GM19467 (cell line): ENCODE data around the gene ATXN7L1.

Experiments
- ATAC-seq: cut with Tn5 transposase; IDR thresholded peaks from one replicate; pipeline ENCODE4 v1.9.1; 2021; ENCODE audit warnings: mild to moderate bottlenecking, moderate library complexity; ENCODE audit not compliant: unreplicated experiment

The ATXN7L1 gene

GRCh38 chr7:105756367-105756766, 120.0 kb downstream of the ATXN7L1 start:
- ATAC-seq: no peak

GRCh38 chr7:105752671-105753275, 123.6 kb downstream of the ATXN7L1 start:
- ATAC-seq: no peak

DNA sequence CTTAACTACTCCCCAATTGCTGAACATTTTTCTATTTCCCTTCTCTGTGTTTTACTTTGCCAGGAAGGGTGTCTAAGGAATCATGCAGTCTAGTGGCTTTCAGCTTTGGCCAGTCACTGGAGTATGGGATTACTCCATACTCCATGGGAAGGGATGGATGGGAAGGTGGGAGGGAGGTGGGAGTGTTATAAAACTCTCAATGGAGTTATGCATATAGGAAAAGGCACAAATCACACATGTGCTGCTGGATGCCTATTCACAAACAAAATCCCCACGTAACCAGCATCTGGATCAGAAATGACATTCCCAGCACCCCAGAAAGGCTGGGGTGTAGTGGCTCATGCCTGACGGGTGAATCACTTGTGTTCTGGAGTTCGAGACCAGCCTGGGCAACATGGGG, 125.3 kb downstream of the ATXN7L1 start:
- ATAC-seq: no peak

DNA sequence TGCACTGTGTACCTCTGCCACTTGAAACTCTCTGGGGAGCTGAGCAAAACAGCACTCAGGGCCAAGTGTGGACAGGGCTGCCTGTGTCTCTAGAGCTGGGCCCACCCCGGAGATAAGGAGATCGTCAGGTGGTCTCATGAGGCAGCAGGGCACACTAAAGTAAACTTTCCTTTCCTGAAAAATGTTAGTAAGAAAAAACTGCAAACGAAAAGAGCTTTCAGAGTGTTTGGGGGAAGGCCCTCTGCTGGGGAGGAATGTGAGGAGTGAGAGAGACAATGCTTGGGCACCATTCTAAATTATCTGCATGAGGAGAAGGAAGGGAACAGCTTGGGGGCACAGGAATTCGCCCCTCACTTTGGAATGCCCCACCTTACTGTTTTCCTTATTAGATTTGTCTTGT, 127.7 kb downstream of the ATXN7L1 start:
- ATAC-seq: no peak

GRCh38 chr7:105745681-105746330, 130.6 kb downstream of the ATXN7L1 start:
- ATAC-seq: no peak

GRCh38 chr7:105744258-105744657, 132.1 kb downstream of the ATXN7L1 start:
- ATAC-seq: no peak

GRCh38 chr7:105743351-105744090, 132.9 kb downstream of the ATXN7L1 start:
- no peak for ATAC-seq

DNA sequence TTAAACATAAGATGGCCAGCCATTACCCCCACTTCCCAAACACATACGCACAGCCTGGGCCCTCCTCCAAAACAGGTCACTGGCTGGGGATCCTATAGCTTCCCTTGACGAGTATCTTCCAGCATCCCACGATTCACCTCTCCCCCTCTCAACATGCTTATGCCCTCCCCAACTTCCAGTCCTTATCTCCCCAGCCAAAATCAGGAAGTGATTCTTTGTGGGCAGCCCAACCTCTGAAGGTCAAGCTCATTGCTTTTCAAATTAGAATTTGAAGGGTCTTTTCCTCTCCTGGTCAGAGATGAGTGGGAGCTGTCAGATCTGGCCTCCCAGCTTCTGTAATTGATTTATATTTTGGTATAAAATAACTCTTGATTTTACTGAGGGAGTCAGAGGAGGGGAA, 133.6 kb downstream of the ATXN7L1 start:
- ATAC-seq: no peak

- no peak for ATAC-seq
Observed at GRCh38 chr7:105741982-105742381, 134.4 kb downstream of the ATXN7L1 start.

- no peak for ATAC-seq
Observed at GRCh38 chr7:105738133-105738532, 138.3 kb downstream of the ATXN7L1 start.

- ATAC-seq: no peak
Observed at GRCh38 chr7:105734233-105734632, 142.2 kb downstream of the ATXN7L1 start.

DNA sequence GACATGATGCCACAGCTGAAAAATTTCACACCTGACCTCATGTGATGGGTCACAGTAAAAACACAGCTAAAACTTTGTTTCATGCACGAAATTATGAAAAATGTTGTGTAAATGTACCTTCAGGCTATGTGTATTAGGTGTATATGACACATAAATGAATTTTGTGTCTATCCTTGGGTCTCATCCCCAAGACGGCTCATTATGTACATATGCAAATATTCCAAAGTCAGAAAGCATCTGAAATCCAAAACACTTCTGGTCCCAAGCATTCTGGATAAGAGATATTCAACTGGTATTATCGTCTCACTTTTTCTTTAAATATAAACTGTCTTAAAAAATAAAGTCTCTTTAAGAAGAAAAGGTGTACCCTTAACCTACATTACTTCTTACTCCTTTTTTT, 145.4 kb downstream of the ATXN7L1 start:
- no peak for ATAC-seq

DNA sequence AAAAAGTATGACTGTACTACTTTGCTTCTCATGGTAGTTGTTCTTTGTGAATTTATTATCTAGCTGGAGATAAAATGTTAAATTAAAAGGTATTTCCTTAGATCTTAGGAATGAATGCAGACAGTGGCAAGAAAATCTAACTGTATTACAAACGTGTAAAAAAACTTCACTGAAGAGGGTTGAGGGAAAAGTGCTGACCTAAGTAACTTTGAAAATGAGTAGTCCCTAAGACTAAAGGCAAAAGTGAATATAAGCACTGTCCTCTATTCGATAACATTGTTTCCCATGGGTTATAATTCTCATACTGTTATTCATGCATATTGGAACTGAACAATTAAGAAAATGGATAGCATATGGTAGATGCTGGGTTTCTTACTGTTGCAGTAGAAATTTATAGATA, 148.4 kb downstream of the ATXN7L1 start:
- ATAC-seq: no peak

- no peak for ATAC-seq
Observed at GRCh38 chr7:105724688-105725087, 151.7 kb downstream of the ATXN7L1 start.

DNA sequence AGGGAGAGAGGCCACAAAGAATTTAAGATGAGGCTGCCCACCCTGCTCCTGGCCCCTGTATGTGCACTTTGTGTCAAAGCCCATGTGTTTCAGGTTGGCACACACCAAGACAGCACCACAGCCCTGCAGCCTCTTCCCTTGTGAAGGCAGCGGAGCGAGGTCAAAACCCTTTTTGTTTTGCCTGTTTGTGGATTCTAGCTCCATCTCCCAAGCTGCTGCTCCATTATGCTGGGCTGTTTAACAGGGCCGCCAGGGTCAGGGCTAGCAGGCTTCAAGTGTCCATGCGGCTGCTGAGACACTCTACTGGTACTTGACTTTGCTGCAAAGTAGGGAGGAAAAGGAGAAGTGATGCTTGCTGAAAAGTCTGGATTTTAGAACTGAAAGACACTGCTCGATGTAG, 152.8 kb downstream of the ATXN7L1 start:
- no peak for ATAC-seq

- no peak for ATAC-seq
Observed at GRCh38 chr7:105721571-105722104, 154.8 kb downstream of the ATXN7L1 start.

DNA sequence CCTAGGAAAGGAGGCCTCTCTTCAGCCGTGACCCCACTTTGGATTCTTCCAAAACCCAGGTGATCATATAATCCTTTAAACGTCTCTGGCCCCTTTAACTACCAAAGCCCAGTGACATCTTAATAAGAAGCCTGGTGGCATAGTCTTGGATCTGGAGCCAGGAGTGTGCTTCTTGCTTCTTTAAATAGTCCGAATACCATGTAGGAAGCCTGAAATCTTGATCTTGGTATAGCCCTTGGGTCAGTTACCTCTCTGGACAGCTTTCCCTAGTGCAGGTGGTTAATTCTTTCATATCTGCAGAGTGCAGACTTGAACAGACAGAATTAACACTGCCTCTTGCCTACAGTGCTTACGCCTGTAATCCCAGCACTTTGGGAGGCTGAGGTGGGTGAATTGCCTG, 156.5 kb downstream of the ATXN7L1 start:
- no peak for ATAC-seq

GRCh38 chr7:105719395-105719794, 157.0 kb downstream of the ATXN7L1 start:
- no peak for ATAC-seq

DNA sequence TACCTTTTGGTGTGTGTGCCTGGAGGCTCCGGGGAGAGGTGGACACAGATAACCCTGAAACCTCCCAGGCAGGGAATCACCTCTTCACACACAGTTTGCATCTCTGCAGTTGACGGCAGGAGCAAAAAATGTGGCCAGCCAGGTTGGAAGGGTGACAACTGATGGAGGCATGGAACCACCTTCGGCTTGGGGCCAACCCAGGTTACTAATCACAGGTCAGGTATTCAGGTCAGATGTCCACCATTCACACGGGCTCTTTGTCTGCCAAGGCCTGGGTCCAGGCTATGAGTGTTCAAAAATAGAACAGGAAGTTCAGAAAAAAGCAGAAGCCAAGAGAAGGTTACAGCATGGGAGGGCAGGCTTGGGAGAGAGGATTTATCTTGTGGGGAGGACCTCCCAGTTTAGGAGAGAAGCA, 157.9 kb downstream of the ATXN7L1 start:
- no peak for ATAC-seq

- no peak for ATAC-seq
Observed at GRCh38 chr7:105715528-105715927, 160.9 kb downstream of the ATXN7L1 start.

- ATAC-seq: no peak
Observed at GRCh38 chr7:105713488-105714465, 162.6 kb downstream of the ATXN7L1 start.
